GM18526 (cell line): ENCODE results near the gene TSPAN18.

Experiments used
- POLR2A ChIP-seq: IDR thresholded peaks from 3 replicates; pipeline ENCODE4 v1.6.1; 2011; ENCODE audit not compliant: insufficient read length; ENCODE audit errors: extremely low read depth

TSPAN18 gene

GRCh38 chr11:44868455-44869421, 142.0 kb downstream of the TSPAN18 start:
- TF ChIP-seq POLR2A = no peak

- no peak for TF ChIP-seq POLR2A
Observed at GRCh38 chr11:44870181-44870580, 143.4 kb downstream of the TSPAN18 start.

DNA sequence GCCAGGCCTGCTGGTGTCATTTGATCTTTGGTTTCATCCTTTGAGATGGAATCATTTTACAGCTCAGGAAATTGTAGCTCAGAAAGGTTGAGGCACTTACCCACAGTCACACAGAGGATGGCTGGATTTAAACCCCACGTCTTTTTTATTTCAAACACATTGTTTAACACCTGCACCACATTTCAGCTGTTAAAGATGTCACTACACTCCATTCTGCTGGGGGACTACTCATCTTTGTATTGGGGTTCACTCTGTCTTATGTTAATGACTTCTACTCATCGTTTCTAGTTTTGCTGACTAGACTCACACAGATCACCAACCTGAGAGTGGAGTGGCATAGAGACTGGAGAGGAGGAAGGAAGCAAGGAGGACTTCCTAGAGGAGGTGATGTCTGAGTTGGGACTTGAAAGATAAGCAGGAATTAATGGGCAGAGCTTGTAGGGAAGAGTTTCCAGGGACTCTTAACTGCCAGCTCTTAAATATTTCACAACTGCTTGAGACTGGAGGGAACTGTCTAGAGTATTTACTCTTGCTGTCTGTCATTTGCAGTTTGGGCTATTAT, 143.9 kb downstream of the TSPAN18 start:
- no peak for TF ChIP-seq POLR2A

DNA sequence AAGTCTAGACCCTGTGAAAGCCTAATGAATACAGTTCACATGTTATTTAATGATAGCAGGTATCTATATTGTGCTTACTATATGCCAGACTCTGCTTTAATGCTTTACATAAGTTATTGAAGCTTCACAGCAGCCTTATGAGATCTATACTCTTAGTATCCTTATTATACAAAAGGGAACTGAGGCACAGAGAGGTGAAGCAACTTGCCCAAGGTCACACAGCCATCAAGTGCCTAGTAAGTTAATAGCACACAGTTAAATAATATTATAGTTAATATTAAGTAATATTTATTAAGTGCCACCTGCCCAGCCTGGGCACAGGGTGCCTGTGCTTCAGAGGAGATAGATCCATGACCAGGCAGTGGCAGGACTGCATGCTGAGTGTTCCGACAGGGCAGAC, 145.8 kb downstream of the TSPAN18 start:
- no peak for TF ChIP-seq POLR2A

DNA sequence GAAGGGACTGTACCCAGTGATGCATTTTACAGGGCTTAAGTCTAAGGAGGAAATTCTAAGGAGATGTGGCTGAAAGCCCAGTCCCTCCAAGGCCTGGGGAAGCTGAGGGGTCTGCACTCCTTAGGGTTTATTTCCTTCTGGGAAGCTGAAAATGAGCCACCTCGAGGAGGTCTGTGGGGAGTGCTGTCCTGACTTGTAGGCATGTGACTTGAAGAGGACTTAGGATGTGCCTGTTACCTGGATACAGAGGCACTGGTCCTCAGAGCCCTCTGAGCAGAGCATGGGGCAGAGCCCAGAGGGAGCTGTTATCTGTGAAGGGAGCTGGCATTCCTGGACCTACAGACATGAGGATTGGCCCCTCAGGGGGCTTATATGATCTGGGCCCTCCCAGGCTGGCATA, 146.8 kb downstream of the TSPAN18 start:
- no peak for TF ChIP-seq POLR2A

- TF ChIP-seq POLR2A = no peak
Observed at GRCh38 chr11:44874284-44874683, 147.5 kb downstream of the TSPAN18 start.

DNA sequence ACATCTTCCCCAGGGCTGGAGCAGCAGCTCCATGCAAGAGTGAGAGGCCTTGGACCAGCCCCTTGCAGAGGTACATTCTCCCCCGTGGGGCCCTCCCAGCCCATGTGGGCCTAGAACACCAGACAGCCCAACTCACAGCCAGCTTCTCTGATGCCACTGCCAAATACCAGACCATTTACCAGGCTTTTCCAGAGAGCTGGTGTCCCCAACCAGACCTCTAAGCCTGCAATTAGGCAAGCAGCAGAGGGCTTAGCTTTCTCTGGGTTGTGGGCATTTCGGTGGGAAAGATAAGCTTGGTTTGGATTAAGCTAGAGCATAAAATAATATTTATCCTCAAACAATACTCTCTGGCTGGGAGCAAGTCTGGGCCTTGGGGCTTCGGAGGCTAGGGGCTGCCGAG, 148.3 kb downstream of the TSPAN18 start:
- TF ChIP-seq POLR2A = no peak

DNA sequence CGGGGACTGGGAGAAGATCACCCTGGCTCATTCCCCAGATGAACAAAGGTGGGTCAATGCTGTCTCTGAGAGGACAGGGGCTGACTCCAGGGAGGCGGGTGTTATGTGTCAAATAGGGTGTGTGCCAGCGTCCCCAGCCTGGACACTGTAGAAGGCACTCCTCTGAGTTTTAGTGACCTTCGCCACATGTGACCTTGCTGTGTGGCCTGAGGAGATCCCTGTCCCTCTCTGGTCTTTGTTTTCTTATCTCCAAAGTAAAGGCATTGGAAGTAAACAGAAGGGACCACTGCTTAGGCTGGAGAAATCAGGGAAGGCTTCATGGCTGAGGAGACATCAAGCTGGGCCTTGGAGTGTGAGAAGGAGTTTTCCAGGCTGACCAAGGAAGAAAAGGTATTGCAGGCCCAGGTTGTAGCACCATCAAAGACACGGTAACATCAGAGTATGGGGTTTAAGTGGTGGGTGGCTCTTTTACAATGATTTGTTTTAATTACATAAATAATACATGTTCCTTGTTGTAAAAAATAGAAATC, 149.5 kb downstream of the TSPAN18 start:
- TF ChIP-seq POLR2A = no peak

GRCh38 chr11:44876906-44877305, 150.1 kb downstream of the TSPAN18 start:
- no peak for TF ChIP-seq POLR2A

DNA sequence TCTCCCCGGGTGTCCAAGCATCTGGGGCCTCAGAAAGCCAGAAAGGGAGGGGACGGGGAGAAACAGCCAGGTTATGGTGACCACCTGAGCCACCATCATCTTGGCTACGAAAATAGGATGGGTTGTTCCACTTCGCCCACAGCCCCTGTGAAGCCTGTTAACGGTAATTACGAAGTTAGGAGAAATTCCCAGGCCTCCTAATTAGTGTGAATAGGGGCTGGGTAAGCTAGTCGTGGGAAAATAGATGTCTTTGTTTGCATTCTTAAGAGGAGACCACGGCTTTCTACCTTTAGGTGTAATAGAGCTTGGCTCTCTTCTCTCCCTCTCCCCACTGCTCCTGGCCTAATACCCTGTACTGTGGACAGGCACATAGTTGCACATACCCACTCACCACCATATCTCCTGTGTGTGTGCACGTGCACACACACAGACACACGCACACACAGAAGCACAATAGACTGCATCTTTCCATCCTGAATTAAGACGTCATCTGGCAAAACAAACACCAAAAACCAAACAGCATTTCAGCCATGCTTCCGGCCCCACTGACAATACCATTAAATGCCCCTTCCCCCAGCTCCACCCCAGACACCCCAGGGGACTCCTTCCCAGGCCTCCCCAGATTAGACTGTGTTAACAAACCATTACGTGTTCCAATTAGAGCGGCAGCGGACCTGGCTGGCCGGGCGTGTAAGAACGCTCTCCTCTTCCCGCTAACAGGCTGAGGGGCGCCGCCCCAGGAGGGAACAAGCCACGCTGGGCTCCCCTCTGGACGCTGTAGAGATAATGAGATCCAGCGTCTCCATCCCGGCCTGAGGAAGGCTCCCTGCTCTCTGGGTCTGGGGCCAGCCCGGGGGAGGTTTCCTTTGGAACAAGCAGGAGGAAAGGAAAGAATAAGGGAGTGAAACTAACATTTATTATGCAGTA, 151.1 kb downstream of the TSPAN18 start:
- no peak for TF ChIP-seq POLR2A

DNA sequence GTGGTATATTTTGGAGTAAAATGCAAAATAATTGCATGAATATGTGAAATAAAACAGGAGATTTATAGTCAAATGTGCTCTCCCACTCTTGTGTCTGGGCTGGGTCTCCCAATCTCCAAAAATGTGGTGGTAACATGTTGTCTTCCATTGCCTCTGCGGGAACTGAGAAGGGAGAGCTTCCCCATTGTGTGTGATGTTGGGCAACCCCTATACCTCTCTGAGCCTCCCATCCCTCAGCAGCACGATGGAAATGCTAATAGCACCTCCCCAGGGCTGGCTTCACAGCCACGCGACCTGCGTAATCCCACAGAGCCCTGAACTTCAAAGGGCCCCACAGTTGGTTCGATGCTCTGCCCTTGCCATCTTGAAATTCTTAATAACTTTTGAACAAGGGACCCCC, 151.9 kb downstream of the TSPAN18 start:
- TF ChIP-seq POLR2A = no peak

DNA sequence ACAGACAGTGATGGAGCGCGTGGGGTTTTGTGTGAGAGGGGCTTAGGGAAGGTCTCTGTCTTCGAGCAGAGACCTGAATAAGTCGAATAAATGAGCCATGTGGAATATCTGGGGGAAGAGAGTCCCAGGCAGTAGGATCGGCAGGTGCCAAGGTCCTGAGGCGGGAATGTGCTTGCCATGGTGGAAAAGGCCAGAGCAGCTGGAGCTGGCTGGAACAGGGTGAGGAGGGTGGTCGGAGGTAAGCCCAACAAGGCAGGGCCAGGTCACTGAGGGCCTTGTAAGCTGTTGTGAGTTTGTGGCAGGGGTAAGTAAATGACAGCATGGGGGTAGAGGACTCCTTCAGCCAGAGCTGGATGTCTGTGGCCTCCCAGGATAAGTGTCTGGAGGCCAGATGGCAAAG, 152.7 kb downstream of the TSPAN18 start:
- no peak for TF ChIP-seq POLR2A

DNA sequence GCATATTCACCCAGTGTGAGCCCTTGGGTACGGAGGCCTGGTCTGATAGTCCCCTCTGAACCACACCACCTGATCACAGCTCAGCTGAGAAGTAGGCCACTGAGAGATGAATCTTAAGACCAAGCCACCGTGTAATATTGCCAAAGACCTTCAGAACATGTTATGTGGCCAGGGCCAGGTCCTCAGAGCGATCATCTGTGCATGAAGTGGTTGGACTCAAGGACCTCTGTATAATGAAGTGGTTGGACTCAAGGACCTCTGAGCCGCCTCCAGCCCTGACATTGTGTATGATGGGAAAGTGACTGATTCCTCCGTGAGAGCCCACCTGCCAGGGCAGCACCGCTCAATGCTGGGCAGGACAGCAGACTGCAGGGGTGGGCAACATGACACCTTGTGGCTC, 153.7 kb downstream of the TSPAN18 start:
- TF ChIP-seq POLR2A = no peak

DNA sequence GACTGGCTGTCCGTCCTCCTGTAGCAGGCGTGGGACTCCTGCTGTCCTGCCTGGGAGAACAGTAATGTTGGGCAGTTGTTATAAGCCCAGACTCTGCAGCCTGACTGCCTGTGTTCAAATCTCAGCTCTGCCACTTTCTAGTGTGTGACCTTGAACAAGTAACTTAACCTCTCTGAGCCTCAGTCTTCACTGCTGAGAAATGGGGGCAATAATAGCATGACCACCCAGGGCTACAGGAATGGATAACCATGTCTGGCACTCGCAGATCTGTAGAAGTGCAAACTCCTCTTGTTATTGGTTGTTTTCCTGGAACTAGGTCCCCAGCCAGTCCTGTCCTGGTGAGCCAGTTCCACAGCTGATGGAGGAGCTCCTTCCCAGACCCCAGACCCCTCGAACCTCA, 154.2 kb downstream of the TSPAN18 start:
- TF ChIP-seq POLR2A = no peak

DNA sequence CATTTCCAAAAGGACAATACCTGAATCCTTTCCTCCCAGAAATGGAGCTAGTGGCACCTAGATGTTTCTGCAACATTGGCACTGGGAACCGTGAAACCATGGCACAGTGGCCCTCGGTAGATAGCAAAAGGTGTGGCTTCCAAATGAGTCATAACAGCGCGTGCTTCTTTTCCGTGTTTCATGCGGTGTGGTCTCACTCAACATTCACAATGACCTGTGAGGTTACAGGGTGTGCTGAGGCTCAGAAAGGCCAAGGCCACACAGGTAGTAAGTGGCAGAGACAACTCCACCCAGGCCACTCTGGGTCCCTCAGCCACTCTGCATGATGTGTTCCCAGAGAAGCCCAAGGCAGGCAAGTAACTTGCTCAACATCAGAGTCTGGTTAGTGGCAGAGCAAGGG, 156.5 kb downstream of the TSPAN18 start:
- TF ChIP-seq POLR2A = no peak
